SK-N-SH (cell line): ENCODE measurements around the gene POLR1E. TPM values are rescaled to one million over a fixed set of nuclear protein-coding genes. Genes with fewer than 3 reads are reported as not detected.

Experiments
- CTCF ChIA-PET: fragments of 300-600, 350-600 bp; formaldehyde crosslinking; extraction: SDS; loops from one replicate; lab custom pipeline; 2021; lab: Yijun Ruan, JAX
- POLR2A ChIA-PET: fragments of 350-600 bp; sonication (Branson Sonifier 250); formaldehyde crosslinking; extraction: SDS; loops from one replicate; lab custom pipeline; 2020; ENCODE audit warnings: antibody characterized with exemption, inconsistent platforms; lab: Yijun Ruan, JAX
- DNase-seq: peaks from one replicate; pipeline ENCODE4 v3.0.0; 2012
- H2AFZ ChIP-seq: fragments of 200-600 bp; sonication (generic); 2 replicates; pipeline ENCODE4 v1.8.1; 2016; ENCODE audit warnings: antibody characterized with exemption, mild to moderate bottlenecking, low read depth
- H3F3A ChIP-seq: fragments of 200-600 bp; sonication (generic); replicated peaks from 2 replicates; pipeline ENCODE3; 2016; ENCODE audit warnings: antibody characterized with exemption, mild to moderate bottlenecking; ENCODE audit not compliant: insufficient read depth
- H3K27ac ChIP-seq, 2 experiments: fragments of 200-500 bp in 1 of 2; fragments of 200-600 bp in 1 of 2; sonication (Bioruptor generic) in 1 of 2; sonication (generic), shearing (Covaris generic) in 1 of 2; 2 replicates each; pipeline versions ENCODE4 v1.5.1 to v1.6.1; 2014 to 2016; ENCODE audit warnings: low read depth in 2 of 2, inconsistent platforms in 1 of 2, low read length in 1 of 2, mild to moderate bottlenecking in 1 of 2, mixed read lengths in 1 of 2
- H3K27me3 ChIP-seq: fragments of 200-600 bp; sonication (generic), shearing (Covaris generic); 2 replicates; pipeline ENCODE4 v1.6.1; 2016; ENCODE audit warnings: mixed run types; ENCODE audit not compliant: insufficient read depth
- H3K36me3 ChIP-seq, 2 experiments: fragments of 200-500 bp in 1 of 2; fragments of 200-600 bp in 1 of 2; sonication (Bioruptor generic) in 1 of 2; sonication (generic) in 1 of 2; replicated peaks in 1 of 2; 2 replicates each; pipeline versions ENCODE3 to v1.5.1; 2014 to 2016; ENCODE audit warnings: low read length in 1 of 2, mild to moderate bottlenecking in 1 of 2; ENCODE audit not compliant: insufficient read depth in 2 of 2, control insufficient read depth in 1 of 2
- H3K4me1 ChIP-seq, 2 experiments: fragments of 200-500 bp in 1 of 2; fragments of 200-600 bp in 1 of 2; sonication (Bioruptor generic) in 1 of 2; sonication (generic), shearing (Covaris generic) in 1 of 2; 2 replicates each; pipeline versions ENCODE4 v1.5.1 to v1.6.1; 2014 to 2016; ENCODE audit warnings: low read depth in 1 of 2, low read length in 1 of 2, mixed run types in 1 of 2; ENCODE audit not compliant: insufficient read depth in 2 of 2, control insufficient read depth in 1 of 2
- H3K4me2 ChIP-seq: fragments of 200-600 bp; sonication (generic), shearing (Covaris generic); 2 replicates; pipeline ENCODE4 v1.6.1; 2017; ENCODE audit warnings: mixed run types
- H3K4me3 ChIP-seq, 2 experiments: fragments of 200-500 bp in 1 of 2; fragments of 200-600 bp in 1 of 2; sonication (Bioruptor generic) in 1 of 2; sonication (generic), shearing (Covaris generic) in 1 of 2; 2 replicates each; pipeline versions ENCODE4 v1.5.1 to v1.8.1; 2014 to 2016; ENCODE audit warnings: low read depth in 2 of 2, inconsistent platforms in 1 of 2, low read length in 1 of 2, mild to moderate bottlenecking in 1 of 2, mixed read lengths in 1 of 2, moderate library complexity in 1 of 2
- H3K79me2 ChIP-seq: fragments of 200-600 bp; sonication (generic); 2 replicates; pipeline ENCODE4 v1.8.1; 2017; ENCODE audit warnings: mild to moderate bottlenecking; ENCODE audit not compliant: insufficient read depth
- H3K9ac ChIP-seq: fragments of 200-600 bp; sonication (generic); 2 replicates; pipeline ENCODE4 v1.6.1; 2017; ENCODE audit warnings: mixed run types
- H3K9me2 ChIP-seq: fragments of 200-600 bp; sonication (generic); 2 replicates; pipeline ENCODE4 v1.6.1; 2017; ENCODE audit warnings: mixed run types
- H3K9me3 ChIP-seq: fragments of 200-600 bp; sonication (generic); 2 replicates; pipeline ENCODE4 v1.6.1; 2017; ENCODE audit warnings: mixed run types, mild to moderate bottlenecking, moderate library complexity
- H4K20me1 ChIP-seq: fragments of 200-600 bp; sonication (generic); 2 replicates; pipeline ENCODE4 v1.6.1; 2017; ENCODE audit warnings: mild to moderate bottlenecking, mixed run types; ENCODE audit not compliant: insufficient read depth
- EP300 ChIP-seq, 2 experiments: IDR thresholded peaks; 2 replicates each; pipeline versions ENCODE4 v1.4.0 to v1.6.1; 2012; ENCODE audit warnings: borderline replicate concordance in 1 of 2, low read depth in 1 of 2, low read length in 1 of 2
- EZH2phosphoT487 ChIP-seq: fragments of 200-600 bp; sonication (generic); IDR thresholded peaks from 2 replicates; pipeline ENCODE4 v1.6.1; 2017; ENCODE audit warnings: low read depth, mixed run types, mild to moderate bottlenecking, antibody characterized with exemption, moderate library complexity, borderline replicate concordance
- FOSL2 ChIP-seq: IDR thresholded peaks from 2 replicates; pipeline ENCODE4 v1.4.0; 2012; ENCODE audit warnings: low read depth, mild to moderate bottlenecking, moderate library complexity, borderline replicate concordance
- GABPA ChIP-seq: IDR thresholded peaks from 2 replicates; pipeline ENCODE4 v1.4.0; 2012; ENCODE audit warnings: low read depth, mild to moderate bottlenecking
- MEF2A ChIP-seq: IDR thresholded peaks from 2 replicates; pipeline ENCODE4 v1.4.0; 2012; ENCODE audit warnings: low read depth, borderline replicate concordance
- NRF1 ChIP-seq: IDR thresholded peaks from 2 replicates; pipeline ENCODE4 v1.6.1; 2012; ENCODE audit warnings: low read depth, mild to moderate bottlenecking, low read length
- SIN3A ChIP-seq: IDR thresholded peaks from 2 replicates; pipeline ENCODE4 v1.6.1; 2012; ENCODE audit warnings: low read depth, mild to moderate bottlenecking, low read length, moderate library complexity, borderline replicate concordance
- TAF1 ChIP-seq: IDR thresholded peaks from 2 replicates; pipeline ENCODE4 v1.6.1; 2012; ENCODE audit warnings: low read depth, mild to moderate bottlenecking, low read length, moderate library complexity, borderline replicate concordance
- TCF12 ChIP-seq: IDR thresholded peaks from 2 replicates; pipeline ENCODE4 v1.4.0; 2012
- YY1 ChIP-seq: IDR thresholded peaks from 2 replicates; pipeline ENCODE4 v1.4.0; 2012; ENCODE audit warnings: low read depth, mild to moderate bottlenecking
- WGBS: methylation state at CpG from one replicate; pipeline ENCODE4 v1.1.6; 2017; ENCODE audit warnings: low lambda C conversion rate; 5-methylcytosine and 5-hydroxymethylcytosine counted together
- polyA plus RNA-seq, 3 experiments: library from polyadenylated mRNA; depleted of rRNA; stranded (reverse); fragments of >200 nt; gene quantifications; 2 replicates each; pipeline ENCODE4 v1.2.3, GENCODE V29; 2012
- TF ChIP-seq, protein P1 (sequence below): IDR thresholded peaks from 2 replicates; pipeline ENCODE4 v1.4.0; 2012; ENCODE audit warnings: low read depth
- TF ChIP-seq, protein P2 (sequence below): fragments of 200-600 bp; sonication (generic); IDR thresholded peaks from 2 replicates; pipeline ENCODE4 v1.6.1; 2017; ENCODE audit warnings: antibody characterized with exemption, mild to moderate bottlenecking, moderate library complexity

The POLR1E gene
- polyA plus RNA-seq, 1 of the 3 experiments (the other 2 are of a cell fraction) = 38.8 TPM

DNA sequence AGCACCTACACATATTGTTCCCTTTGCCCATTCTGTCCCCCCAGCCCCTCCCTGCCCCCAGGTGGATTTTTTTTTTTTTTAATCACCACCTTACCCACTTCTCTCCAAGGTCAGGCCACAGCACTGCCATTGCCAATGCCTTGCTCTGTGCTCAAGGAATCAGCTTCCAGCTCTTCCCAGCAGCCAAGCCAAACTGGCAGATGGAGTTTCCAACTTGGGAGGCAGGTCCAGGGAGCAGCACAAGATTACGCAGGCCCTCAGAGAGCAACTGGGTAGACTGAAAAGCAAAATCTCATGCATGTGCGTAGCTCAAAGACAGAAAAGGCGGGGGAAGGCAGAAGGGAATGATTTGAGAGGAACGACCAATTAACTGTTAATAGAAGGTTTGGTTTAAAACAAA, 48.1 kb upstream of the POLR1E start:
- Histone ChIP-seq H3K36me3 (peaks cover 67 to 74% of the 10 kb centered on the region in 2 experiments), H3K79me2 (peaks cover 44% of the 10 kb centered on the region; the same call in 1 of the 2 replicates), H3K4me1 (no peaks in the 10 kb centered on the region), H3F3A (peaks cover 9% of the 10 kb centered on the region), H3K27me3 (no peaks in the 10 kb centered on the region), H3K9me3 (no peaks in the 10 kb centered on the region), H4K20me1 (peaks cover 46% of the 10 kb centered on the region), H3K9ac (no peak overlapping the region), H3K4me3 (no peak overlapping the region), H3K27ac (no peak overlapping the region), H3K4me2 (no peak overlapping the region), H3K9me2 (no peaks in the 10 kb centered on the region), H2AFZ (no peak overlapping the region)
- ChIA-PET CTCF (no interaction called here), POLR2A (interaction anchor here (0.5 kb wide), 1 partner anchor 420 kb away, joined by 3 read pairs; no protein-coding TSS in a partner anchor)
- TF ChIP-seq EP300 (IDR thresholded peaks at IDR 0.05; ENCODE audit: borderline replicate concordance in 1 of 2, low read depth in 1 of 2, low read length in 1 of 2) (no peak), MEF2A (no peak)
- no peak for DNase-seq
- over 99% methylated on average over 4 of the region's 4 CpGs for WGBS

DNA sequence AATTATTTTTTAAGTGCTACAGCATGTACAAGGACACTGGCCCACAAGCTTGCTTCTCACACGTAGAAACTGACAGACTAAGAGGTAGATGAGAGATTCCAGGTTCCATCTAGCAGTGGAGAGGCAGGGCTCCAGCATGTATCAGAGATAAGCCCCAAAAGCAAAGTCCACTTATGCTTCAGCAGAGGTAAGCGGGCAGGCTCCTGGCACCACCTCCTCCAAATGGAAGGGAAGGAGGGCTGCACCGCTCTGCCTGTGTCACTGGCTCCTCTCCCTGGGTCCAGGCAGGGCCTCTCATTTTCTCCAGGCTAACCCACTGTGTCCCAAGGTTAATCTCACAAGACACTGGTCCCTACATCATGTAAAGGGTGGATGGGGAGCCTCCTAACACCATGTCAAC, 47.4 kb upstream of the POLR1E start:
- no peak overlapping the region for H3K27ac ChIP-seq
- no peaks in the 10 kb centered on the region for H3K9me2 ChIP-seq
- no peak overlapping the region for H2AFZ ChIP-seq
- CTCF ChIA-PET = no interaction called here
- H3K4me1 ChIP-seq = no peaks in the 10 kb centered on the region
- no peak overlapping the region for H3K4me2 ChIP-seq
- no peak overlapping the region for H3K9ac ChIP-seq
- H3K36me3 ChIP-seq = peaks cover 67 to 74% of the 10 kb centered on the region in 2 experiments
- peaks cover 9% of the 10 kb centered on the region for H3F3A ChIP-seq
- DNase-seq = no peak
- H3K9me3 ChIP-seq = no peaks in the 10 kb centered on the region
- peaks cover 52% of the 10 kb centered on the region for H4K20me1 ChIP-seq
- POLR2A ChIA-PET = interaction anchor here (0.5 kb wide), 1 partner anchor 419 kb away, joined by 3 read pairs; no protein-coding TSS in a partner anchor
- no peak overlapping the region for H3K4me3 ChIP-seq
- H3K27me3 ChIP-seq = no peaks in the 10 kb centered on the region
- WGBS = 100% methylated on average over 2 of the region's 3 CpGs
- H3K79me2 ChIP-seq = peaks cover 51% of the 10 kb centered on the region; the same call in 1 of the 2 replicates
- no peak for TF ChIP-seq TCF12
- no peak for TF ChIP-seq TAF1
- TF ChIP-seq MEF2A = no peak
- TF ChIP-seq EZH2phosphoT487 = no peak
- no peak for TF ChIP-seq SIN3A
- TF ChIP-seq GABPA = no peak

DNA sequence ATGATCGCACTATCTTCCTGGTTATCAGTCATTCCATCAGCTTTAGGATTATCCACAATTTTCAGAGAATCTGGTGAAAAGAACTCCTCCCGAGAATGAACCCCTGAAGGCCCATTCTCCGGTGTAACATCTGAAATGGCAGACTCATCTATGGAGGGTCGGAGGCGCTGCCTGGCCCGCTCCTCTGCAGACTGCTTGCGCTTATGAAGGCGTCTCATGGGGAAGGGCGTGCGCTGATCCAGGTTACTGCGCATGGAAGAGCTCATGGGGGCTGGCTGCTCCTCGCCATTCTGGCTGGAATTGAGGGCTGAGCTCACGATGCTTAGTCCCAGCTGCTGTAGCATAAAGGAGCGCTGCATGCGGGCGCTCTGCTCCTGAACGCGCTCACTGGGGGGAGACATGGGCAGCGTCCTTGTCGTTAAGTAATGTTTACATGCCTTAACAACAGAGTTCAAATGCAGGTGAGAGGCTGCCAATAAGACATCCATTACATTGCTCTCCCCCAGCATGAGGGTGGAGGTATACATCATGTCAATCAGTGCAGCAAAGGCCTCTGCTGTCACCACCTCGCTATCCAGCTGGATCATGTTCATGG, 43.9 kb upstream of the POLR1E start:
- no peak for TF ChIP-seq EZH2phosphoT487
- no peak for TF ChIP-seq YY1
- TF ChIP-seq FOSL2 = no peak
- TF ChIP-seq, protein P1, sequence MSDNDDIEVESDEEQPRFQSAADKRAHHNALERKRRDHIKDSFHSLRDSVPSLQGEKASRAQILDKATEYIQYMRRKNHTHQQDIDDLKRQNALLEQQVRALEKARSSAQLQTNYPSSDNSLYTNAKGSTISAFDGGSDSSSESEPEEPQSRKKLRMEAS = no peak
- TF ChIP-seq, protein P2, sequence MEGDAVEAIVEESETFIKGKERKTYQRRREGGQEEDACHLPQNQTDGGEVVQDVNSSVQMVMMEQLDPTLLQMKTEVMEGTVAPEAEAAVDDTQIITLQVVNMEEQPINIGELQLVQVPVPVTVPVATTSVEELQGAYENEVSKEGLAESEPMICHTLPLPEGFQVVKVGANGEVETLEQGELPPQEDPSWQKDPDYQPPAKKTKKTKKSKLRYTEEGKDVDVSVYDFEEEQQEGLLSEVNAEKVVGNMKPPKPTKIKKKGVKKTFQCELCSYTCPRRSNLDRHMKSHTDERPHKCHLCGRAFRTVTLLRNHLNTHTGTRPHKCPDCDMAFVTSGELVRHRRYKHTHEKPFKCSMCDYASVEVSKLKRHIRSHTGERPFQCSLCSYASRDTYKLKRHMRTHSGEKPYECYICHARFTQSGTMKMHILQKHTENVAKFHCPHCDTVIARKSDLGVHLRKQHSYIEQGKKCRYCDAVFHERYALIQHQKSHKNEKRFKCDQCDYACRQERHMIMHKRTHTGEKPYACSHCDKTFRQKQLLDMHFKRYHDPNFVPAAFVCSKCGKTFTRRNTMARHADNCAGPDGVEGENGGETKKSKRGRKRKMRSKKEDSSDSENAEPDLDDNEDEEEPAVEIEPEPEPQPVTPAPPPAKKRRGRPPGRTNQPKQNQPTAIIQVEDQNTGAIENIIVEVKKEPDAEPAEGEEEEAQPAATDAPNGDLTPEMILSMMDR = no peak
- no peak for TF ChIP-seq NRF1
- ChIA-PET POLR2A (no interaction called here), CTCF (no interaction called here)
- no peak overlapping the region for H2AFZ ChIP-seq
- peaks cover 54 to 57% of the 10 kb centered on the region in 2 experiments for H3K36me3 ChIP-seq
- H3K4me3 ChIP-seq = no peak overlapping the region
- WGBS = over 99% methylated on average over 19 of the region's 21 CpGs
- no peaks in the 10 kb centered on the region for H3K27me3 ChIP-seq
- peaks cover 0 to 6% of the 10 kb centered on the region in 2 experiments; a peak in 2 of 4 replicates for H3K4me1 ChIP-seq
- peaks cover 84% of the 10 kb centered on the region for H3K79me2 ChIP-seq
- H3F3A ChIP-seq = peaks cover 9% of the 10 kb centered on the region
- no peak overlapping the region for H3K4me2 ChIP-seq
- no peak for DNase-seq
- H3K9me3 ChIP-seq = no peaks in the 10 kb centered on the region
- peaks cover 76% of the 10 kb centered on the region for H4K20me1 ChIP-seq
- no peak overlapping the region for H3K27ac ChIP-seq
- no peak overlapping the region for H3K9ac ChIP-seq
- no peaks in the 10 kb centered on the region for H3K9me2 ChIP-seq
